ENCODE data around the gene PIEZO2.

DNA sequence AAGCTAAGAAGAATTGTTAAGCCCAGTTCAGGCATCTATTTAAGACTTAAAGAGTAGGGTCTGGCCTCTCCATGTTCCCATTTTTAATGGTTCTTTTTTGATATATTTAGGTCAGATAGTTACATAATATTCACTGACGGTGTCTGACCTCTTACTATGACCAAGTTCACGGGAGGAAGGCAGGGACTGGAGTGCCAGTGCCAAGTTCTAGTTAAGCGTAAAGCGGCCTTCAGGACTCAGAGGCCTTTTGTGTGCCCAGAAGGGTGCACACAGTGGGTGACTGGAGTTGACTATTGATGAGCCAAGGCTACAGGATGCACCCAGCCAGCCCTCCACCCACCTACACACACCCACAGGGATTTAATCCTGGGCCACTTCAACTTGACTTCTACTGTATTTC is 290.9 kb downstream of the PIEZO2 start:
- no peak for TF ChIP-seq CTCF (IDR thresholded peaks at IDR 0.05)
- no peak for TF ChIP-seq TCF7 (CRISPR knock-in tag; IDR thresholded peaks at IDR 0.05; ENCODE audit: low read depth)
- TF ChIP-seq, protein P1, sequence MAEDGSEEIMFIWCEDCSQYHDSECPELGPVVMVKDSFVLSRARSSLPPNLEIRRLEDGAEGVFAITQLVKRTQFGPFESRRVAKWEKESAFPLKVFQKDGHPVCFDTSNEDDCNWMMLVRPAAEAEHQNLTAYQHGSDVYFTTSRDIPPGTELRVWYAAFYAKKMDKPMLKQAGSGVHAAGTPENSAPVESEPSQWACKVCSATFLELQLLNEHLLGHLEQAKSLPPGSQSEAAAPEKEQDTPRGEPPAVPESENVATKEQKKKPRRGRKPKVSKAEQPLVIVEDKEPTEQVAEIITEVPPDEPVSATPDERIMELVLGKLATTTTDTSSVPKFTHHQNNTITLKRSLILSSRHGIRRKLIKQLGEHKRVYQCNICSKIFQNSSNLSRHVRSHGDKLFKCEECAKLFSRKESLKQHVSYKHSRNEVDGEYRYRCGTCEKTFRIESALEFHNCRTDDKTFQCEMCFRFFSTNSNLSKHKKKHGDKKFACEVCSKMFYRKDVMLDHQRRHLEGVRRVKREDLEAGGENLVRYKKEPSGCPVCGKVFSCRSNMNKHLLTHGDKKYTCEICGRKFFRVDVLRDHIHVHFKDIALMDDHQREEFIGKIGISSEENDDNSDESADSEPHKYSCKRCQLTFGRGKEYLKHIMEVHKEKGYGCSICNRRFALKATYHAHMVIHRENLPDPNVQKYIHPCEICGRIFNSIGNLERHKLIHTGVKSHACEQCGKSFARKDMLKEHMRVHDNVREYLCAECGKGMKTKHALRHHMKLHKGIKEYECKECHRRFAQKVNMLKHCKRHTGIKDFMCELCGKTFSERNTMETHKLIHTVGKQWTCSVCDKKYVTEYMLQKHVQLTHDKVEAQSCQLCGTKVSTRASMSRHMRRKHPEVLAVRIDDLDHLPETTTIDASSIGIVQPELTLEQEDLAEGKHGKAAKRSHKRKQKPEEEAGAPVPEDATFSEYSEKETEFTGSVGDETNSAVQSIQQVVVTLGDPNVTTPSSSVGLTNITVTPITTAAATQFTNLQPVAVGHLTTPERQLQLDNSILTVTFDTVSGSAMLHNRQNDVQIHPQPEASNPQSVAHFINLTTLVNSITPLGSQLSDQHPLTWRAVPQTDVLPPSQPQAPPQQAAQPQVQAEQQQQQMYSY (CRISPR knock-in tag; IDR thresholded peaks at IDR 0.05): no peak
- no peak for TF ChIP-seq ELF4 (CRISPR knock-in tag; IDR thresholded peaks at IDR 0.05; ENCODE audit: low read depth)
- no peak for TF ChIP-seq SP1 (CRISPR knock-in tag; conservative IDR thresholded peaks at IDR 0.05)
- TF ChIP-seq, protein P2, sequence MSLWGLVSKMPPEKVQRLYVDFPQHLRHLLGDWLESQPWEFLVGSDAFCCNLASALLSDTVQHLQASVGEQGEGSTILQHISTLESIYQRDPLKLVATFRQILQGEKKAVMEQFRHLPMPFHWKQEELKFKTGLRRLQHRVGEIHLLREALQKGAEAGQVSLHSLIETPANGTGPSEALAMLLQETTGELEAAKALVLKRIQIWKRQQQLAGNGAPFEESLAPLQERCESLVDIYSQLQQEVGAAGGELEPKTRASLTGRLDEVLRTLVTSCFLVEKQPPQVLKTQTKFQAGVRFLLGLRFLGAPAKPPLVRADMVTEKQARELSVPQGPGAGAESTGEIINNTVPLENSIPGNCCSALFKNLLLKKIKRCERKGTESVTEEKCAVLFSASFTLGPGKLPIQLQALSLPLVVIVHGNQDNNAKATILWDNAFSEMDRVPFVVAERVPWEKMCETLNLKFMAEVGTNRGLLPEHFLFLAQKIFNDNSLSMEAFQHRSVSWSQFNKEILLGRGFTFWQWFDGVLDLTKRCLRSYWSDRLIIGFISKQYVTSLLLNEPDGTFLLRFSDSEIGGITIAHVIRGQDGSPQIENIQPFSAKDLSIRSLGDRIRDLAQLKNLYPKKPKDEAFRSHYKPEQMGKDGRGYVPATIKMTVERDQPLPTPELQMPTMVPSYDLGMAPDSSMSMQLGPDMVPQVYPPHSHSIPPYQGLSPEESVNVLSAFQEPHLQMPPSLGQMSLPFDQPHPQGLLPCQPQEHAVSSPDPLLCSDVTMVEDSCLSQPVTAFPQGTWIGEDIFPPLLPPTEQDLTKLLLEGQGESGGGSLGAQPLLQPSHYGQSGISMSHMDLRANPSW (CRISPR knock-in tag; conservative IDR thresholded peaks at IDR 0.05; ENCODE audit: low read depth): no peak
- no peak for TF ChIP-seq JUN (CRISPR knock-in tag; IDR thresholded peaks at IDR 0.05)
- TF ChIP-seq, protein P3, sequence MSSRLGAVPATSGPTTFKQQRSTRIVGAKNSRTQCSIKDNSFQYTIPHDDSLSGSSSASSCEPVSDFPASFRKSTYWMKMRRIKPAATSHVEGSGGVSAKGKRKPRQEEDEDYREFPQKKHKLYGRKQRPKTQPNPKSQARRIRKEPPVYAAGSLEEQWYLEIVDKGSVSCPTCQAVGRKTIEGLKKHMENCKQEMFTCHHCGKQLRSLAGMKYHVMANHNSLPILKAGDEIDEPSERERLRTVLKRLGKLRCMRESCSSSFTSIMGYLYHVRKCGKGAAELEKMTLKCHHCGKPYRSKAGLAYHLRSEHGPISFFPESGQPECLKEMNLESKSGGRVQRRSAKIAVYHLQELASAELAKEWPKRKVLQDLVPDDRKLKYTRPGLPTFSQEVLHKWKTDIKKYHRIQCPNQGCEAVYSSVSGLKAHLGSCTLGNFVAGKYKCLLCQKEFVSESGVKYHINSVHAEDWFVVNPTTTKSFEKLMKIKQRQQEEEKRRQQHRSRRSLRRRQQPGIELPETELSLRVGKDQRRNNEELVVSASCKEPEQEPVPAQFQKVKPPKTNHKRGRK (CRISPR knock-in tag; IDR thresholded peaks at IDR 0.05; ENCODE audit: borderline replicate concordance): no peak
